H1 (cell line): ENCODE measurements around the gene TPPP2. TPM values are rescaled to one million over a fixed set of nuclear protein-coding genes. Genes with fewer than 3 reads are reported as not detected.

Source experiments
- CHD1 ChIP-seq: IDR thresholded peaks from 2 replicates; pipeline ENCODE4 v1.6.1; 2012; ENCODE audit warnings: low read depth, low read length, improper control_type of control experiment
- EZH2 ChIP-seq: fragments of 200-600 bp; sonication (generic); IDR thresholded peaks from 2 replicates; pipeline ENCODE4 v1.7.1; 2012; ENCODE audit warnings: low read depth, mild to moderate bottlenecking, moderate library complexity, low read length, inconsistent platforms; ENCODE audit not compliant: severe bottlenecking
- polyA plus RNA-seq, 7 experiments: library from polyadenylated mRNA; depleted of rRNA in 3 of 7; stranded (reverse) in 5 of 7; unstranded in 2 of 7; fragments of >200 nt in 5 of 7; fragments of 200-250 nt in 2 of 7; gene quantifications; 1 replicate in 5 of 7; 2 replicates in 1 of 7; 4 replicates in 1 of 7; pipeline versions ENCODE4 v1.2.1 to v1.2.3, GENCODE V29; 2011 to 2013; ENCODE audit warnings: missing spikeins in 2 of 7, mixed read lengths in 2 of 7
- total RNA-seq: library from RNA; stranded (reverse); fragmentation: NEBNext Ultra II Directional; extraction: Animal tissue kit (Norgen Biotek cat#: 25700); gene quantifications from 2 replicates; pipeline ENCODE4 v1.2.1, GENCODE V29; 2021
- TF ChIP-seq, protein P1 (sequence below): fragments of 300-600 bp; sonication (generic); IDR thresholded peaks from 2 replicates; pipeline ENCODE4 v1.7.1; 2012; ENCODE audit warnings: low read length, moderate library complexity, mild to moderate bottlenecking, inconsistent platforms; ENCODE audit not compliant: insufficient replicate concordance

The TPPP2 gene
- total and polyA plus RNA-seq, 2 of the 8 experiments (the other 6 are each of a cell fraction or from before 2014, with no cell fraction given): not detected

DNA sequence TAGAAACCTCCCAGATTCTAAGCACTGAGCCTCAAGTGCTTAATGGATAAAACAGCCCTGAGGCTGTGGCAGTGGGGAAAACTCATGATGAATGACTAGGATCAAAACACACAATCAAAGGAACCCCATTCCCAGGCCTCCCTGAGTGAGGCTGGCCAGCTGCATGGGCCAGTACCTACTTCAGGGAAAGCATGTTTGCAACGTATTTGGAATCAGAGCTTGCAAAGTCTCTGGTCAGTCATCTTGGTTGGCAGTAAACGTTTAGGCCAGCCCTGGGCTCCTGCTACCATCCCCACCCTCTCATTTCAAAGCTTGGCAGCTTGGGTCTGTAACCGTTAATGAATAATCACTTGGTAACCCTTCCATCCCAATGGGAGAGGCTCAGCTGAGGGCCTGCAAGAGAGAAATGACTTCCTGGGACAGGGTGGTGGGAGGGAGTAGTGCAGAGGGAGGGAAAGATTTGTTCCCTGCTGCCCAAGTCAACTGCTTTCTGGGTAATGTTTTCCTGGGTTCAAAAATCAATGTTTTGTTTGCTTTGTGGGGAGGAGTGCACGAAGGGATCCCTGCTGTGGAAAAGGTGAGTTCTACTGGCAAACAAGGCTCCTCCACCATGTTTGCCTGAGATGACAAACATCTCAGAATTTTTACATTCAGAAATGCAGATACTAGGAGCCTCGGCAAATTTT, 25.6 kb downstream of the TPPP2 start (continued):
- TF ChIP-seq, protein P1, sequence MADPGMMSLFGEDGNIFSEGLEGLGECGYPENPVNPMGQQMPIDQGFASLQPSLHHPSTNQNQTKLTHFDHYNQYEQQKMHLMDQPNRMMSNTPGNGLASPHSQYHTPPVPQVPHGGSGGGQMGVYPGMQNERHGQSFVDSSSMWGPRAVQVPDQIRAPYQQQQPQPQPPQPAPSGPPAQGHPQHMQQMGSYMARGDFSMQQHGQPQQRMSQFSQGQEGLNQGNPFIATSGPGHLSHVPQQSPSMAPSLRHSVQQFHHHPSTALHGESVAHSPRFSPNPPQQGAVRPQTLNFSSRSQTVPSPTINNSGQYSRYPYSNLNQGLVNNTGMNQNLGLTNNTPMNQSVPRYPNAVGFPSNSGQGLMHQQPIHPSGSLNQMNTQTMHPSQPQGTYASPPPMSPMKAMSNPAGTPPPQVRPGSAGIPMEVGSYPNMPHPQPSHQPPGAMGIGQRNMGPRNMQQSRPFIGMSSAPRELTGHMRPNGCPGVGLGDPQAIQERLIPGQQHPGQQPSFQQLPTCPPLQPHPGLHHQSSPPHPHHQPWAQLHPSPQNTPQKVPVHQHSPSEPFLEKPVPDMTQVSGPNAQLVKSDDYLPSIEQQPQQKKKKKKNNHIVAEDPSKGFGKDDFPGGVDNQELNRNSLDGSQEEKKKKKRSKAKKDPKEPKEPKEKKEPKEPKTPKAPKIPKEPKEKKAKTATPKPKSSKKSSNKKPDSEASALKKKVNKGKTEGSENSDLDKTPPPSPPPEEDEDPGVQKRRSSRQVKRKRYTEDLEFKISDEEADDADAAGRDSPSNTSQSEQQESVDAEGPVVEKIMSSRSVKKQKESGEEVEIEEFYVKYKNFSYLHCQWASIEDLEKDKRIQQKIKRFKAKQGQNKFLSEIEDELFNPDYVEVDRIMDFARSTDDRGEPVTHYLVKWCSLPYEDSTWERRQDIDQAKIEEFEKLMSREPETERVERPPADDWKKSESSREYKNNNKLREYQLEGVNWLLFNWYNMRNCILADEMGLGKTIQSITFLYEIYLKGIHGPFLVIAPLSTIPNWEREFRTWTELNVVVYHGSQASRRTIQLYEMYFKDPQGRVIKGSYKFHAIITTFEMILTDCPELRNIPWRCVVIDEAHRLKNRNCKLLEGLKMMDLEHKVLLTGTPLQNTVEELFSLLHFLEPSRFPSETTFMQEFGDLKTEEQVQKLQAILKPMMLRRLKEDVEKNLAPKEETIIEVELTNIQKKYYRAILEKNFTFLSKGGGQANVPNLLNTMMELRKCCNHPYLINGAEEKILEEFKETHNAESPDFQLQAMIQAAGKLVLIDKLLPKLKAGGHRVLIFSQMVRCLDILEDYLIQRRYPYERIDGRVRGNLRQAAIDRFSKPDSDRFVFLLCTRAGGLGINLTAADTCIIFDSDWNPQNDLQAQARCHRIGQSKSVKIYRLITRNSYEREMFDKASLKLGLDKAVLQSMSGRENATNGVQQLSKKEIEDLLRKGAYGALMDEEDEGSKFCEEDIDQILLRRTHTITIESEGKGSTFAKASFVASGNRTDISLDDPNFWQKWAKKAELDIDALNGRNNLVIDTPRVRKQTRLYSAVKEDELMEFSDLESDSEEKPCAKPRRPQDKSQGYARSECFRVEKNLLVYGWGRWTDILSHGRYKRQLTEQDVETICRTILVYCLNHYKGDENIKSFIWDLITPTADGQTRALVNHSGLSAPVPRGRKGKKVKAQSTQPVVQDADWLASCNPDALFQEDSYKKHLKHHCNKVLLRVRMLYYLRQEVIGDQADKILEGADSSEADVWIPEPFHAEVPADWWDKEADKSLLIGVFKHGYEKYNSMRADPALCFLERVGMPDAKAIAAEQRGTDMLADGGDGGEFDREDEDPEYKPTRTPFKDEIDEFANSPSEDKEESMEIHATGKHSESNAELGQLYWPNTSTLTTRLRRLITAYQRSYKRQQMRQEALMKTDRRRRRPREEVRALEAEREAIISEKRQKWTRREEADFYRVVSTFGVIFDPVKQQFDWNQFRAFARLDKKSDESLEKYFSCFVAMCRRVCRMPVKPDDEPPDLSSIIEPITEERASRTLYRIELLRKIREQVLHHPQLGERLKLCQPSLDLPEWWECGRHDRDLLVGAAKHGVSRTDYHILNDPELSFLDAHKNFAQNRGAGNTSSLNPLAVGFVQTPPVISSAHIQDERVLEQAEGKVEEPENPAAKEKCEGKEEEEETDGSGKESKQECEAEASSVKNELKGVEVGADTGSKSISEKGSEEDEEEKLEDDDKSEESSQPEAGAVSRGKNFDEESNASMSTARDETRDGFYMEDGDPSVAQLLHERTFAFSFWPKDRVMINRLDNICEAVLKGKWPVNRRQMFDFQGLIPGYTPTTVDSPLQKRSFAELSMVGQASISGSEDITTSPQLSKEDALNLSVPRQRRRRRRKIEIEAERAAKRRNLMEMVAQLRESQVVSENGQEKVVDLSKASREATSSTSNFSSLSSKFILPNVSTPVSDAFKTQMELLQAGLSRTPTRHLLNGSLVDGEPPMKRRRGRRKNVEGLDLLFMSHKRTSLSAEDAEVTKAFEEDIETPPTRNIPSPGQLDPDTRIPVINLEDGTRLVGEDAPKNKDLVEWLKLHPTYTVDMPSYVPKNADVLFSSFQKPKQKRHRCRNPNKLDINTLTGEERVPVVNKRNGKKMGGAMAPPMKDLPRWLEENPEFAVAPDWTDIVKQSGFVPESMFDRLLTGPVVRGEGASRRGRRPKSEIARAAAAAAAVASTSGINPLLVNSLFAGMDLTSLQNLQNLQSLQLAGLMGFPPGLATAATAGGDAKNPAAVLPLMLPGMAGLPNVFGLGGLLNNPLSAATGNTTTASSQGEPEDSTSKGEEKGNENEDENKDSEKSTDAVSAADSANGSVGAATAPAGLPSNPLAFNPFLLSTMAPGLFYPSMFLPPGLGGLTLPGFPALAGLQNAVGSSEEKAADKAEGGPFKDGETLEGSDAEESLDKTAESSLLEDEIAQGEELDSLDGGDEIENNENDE: no peak
- no peak for TF ChIP-seq CHD1
- TF ChIP-seq EZH2: no peak
